ENCODE measurements around the gene CSF1. TPM values are rescaled to one million over a fixed set of nuclear protein-coding genes. Genes with fewer than 3 reads are reported as not detected.
"Not testable (repeated sequence)": the region's sequence is repeated elsewhere in the genome, so short reads cannot be mapped to it uniquely, and the experiment has no call there.

The CSF1 gene
- polyA plus RNA-seq, 4 donors = 7.5 to 9.3 (median 8.5) TPM

DNA sequence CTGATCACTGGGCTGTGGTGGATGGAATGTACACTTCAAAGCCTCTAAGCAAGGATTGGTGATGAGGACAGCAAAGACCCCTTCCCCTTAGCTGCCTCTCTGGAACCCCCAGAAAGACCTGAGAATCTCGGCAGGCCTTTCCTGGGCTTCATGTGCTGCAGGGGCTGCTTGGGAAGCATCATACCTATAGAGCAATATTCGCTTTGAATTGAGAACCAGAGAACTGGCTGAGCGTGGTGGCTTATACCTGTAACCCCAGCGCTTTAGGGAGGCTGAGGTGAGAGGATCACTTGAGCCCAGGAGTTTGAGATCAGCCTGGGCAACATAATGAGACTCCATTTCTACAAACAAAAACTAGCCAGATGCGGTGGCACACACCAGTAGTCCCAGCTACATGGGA lies 22.0 kb downstream of the CSF1 start:
- DNase-seq (ENCODE audit: low read depth in 4 of 4, low spot score in 2 of 4) = no peak

DNA sequence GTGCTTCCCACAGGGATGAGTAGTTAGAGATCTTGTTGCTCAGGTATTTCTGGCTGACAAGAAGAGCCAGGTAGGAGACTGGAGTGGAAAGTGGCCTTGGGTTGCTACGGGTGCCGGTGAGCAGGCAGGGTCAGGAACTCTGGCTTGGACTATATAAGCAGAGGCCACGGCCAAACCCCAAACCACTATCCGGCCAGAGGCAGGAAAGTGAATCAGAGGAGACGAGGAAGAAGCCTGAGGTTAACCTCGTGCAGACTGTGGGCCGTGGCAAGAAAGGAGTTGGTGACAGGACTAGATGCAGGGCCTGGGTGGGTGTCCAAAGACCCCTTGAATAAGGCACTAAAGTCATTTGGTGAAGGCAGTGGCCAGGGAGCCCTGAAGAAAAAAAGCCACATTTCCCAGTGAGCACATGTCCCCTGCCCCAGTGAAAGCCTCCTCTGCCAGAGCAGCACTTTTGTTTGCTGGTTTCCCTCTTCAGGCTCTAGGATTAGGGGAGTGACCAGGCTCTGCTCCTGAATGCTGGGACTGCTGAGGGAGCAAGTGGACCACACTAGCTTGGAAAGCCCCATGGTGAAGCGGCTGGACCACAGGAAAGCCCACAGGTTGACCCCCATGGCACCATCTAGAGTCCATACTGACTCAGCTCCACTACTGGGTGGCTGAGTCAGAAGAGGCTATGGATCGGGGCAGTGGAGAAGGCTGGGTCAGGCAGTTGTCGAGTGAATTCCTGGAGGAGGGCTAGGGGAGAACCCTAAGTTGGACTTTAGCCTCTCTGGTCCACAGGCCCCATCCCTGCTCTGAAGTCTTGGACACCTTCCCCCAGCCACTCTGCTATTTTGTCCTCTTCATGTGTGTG lies 23.4 kb downstream of the CSF1 start:
- no peak for DNase-seq (ENCODE audit: low read depth in 4 of 4, low spot score in 2 of 4)

DNA sequence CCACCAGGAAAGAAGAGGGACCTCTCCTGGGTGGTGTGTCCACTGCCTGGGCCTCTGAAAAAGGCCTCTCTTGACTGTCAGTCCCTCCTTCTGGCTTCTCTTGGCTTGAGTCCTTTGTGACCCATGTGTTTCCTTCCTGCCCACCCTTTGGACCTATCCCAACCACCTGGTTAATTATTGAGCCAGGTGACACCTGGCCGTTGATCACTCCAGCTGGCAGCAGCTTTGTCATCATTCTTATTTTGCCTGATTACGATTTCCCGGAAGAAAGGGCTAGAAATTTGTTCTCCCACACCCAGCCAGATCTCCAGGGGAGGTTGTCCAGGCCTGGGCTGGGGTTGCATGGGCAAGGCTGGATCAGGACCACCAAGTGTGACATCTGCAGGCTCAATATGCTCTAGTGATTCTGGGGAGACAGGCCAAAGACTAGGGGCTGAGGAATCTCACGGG lies 24.8 kb downstream of the CSF1 start:
- no peak for DNase-seq (ENCODE audit: low read depth in 4 of 4, low spot score in 2 of 4)

DNA sequence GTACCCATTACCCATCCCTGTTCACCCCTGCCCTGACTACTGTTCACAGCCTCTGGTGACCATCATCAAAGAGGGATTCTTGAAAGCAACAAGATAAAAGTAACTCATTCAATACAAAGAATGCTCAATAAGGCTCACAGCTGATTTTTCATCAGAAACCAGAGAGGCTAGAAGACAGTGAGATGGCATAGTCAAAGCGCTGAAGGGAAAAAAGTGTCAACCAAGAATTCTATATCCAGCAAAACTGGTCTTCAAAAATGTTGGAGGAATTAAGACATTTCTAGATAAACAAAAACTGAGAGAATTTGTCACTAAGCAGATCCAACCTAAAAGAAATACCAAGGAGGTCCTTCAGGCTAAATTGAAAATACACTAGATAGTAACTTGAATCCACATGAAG lies 27.1 kb downstream of the CSF1 start:
- DNase-seq (ENCODE audit: low read depth in 4 of 4, low spot score in 2 of 4) = no peak

DNA sequence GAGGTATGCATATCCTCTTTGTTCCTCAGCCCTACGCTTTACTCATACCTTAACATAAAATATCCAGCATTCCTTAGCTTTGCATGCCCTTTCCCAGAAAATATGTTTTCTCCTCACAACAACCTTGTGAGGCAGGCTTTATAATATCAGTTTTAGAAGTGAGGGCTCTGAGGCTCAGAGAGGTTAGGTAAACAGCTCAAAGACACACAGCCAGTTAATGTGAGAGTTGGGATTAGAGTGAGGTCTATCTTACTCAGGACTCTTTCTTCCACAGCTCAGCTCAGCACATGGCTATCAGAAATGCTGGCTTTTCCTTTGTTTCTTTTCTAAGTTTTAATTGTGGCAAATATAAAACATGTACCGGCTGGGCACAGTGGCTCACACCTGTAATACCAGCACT lies 27.9 kb downstream of the CSF1 start:
- DNase-seq (ENCODE audit: low read depth in 4 of 4, low spot score in 2 of 4) = no peak

DNA sequence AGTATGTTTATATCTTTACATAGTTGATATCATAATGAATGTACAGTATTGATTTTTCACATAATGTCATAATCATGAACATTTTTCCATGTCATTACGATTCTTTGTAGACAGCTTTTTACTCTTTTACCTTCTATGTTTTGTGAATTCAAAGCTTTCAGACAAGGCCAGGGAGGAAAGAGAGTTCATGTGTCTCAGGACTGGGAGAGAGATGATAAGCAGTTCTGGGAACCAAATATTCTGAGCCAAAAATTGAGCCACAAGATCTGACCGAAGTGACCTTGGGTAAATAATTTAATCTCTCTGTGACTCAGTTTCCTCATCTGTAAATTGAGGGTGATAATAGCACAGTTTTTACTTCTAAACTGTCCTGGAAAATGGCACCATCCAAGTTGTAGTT lies 31.8 kb downstream of the CSF1 start:
- no peak for DNase-seq (ENCODE audit: low read depth in 4 of 4, low spot score in 2 of 4)

DNA sequence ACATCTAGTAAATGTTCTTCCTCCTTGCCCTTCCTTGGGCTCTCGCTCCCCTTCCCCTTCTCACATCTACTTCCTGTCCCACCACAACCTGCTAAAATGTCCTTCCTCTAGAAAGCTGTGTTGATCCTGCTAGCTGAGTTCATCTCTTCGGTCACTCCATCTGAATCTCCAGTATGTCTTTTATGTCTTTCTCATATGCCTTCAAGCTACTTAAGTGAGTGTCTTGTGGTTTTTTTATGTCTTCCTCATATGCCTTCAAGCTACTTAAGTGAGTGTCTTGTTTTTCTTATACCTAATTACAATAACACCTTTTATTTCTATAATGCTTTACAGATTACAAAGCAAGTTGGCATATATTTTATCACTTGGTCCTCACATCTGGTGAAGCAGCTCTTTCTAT lies 33.9 kb downstream of the CSF1 start:
- DNase-seq (ENCODE audit: low read depth in 4 of 4, low spot score in 2 of 4) = no peak

DNA sequence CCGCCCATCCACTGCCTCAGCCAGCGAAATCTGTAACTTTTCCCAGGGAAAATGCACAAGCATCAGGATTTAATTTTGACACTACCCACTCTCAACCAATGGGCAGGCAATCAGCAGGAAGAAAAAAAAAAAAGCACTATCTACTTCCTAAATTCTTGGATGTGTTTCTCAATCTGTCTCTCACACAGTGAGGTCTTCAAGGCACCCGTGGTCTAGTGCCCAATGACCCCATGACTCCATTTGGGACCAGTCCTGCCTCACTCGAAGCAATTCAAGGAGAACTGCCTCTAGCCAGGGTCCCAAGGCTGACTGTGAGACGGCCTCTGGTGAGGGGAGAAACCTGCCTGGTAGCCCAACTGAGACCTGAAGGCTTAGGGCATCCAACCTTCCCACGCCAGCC lies 35.9 kb downstream of the CSF1 start:
- no peak for DNase-seq (ENCODE audit: low read depth in 4 of 4, low spot score in 2 of 4)

DNA sequence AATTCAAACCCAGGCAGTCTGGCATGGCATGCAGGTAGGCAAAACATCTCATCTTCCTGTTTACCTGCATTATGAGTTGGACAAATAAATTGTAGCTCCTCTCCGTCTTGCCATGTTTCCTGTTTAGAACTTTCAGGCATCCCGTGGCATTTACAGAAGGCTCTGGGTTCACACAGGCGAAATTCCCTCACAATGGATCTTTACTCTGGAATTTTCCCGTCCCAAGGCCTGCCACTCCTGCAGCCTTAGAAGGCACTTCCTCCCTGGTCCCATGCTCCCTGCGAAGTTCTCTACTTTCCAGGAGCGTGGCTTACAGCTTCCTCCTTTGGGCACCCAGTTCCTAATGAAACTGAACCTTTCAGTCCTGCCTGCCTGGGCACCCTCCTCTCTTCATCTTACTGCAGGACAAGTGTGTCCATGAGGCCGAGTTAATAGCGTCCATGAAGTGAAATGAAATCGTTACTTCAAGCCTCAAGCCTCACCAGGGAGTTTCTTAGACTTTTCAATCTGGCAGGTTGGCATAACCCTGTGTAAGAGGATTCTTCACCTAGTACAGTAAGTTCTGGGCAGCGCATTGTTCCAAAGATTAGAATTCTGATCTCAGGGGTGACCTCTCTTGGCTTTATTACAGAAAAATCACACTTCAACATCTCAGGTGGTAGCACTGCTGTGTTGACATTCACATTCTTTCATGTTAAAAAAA lies 37.1 kb downstream of the CSF1 start:
- no peak for DNase-seq (ENCODE audit: low read depth in 4 of 4, low spot score in 2 of 4)

DNA sequence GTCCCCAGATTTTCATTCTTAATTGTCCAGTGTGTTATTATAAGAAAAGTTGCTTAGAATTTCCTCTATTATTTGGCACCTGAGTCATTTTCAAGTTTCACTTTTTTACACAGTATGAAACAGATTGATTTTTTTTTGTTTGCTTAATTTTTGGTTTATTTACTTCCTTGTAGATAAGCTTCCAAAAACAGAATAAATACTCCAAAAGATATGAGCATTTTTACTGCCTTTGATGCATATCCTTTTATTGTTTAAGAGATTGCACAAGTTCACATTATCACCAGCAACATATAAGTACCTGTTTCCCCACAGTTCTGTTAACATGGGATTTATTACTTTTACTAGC lies 37.6 kb downstream of the CSF1 start:
- no peak for DNase-seq (ENCODE audit: low read depth in 4 of 4, low spot score in 2 of 4)

DNA sequence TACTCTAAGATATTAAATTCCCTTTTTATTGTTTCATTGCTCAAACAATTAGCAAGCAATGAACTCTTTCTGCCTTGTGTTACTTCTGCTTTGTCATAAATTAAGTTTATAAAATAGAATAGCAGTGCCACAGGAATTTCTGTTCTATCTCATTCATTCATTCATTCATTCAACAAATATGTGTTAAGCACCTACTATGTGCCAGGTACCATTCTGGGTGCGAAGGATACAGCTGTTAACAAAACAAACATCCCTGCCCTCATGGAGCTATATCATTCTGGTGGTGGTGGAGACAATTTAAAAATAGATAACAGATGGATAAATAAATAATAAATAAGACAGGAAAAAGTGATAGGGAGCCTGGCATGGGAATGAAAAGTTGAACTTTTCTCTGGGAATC lies 39.4 kb downstream of the CSF1 start:
- no peak for DNase-seq (ENCODE audit: low read depth in 4 of 4, low spot score in 2 of 4)

DNA sequence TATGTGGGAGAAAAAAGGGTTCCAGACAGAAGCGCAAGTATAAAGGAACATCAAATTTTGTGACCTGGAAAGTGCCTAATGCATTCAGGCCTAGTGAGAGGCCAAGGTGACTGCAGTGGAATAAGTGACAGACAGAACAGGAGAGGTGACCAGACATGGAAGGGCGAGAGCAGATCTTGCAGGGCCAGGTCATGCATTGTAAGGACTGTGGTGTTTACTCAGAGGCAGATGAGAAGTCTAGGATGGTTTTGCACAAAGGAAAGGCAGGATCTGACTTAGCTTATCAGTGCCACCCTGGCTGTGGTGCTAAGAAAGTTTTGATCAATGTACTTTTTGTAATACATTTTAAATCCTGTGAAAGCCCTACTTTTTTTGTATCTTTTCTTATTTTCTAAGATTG lies 39.9 kb downstream of the CSF1 start:
- no peak for DNase-seq (ENCODE audit: low read depth in 4 of 4, low spot score in 2 of 4)

DNA sequence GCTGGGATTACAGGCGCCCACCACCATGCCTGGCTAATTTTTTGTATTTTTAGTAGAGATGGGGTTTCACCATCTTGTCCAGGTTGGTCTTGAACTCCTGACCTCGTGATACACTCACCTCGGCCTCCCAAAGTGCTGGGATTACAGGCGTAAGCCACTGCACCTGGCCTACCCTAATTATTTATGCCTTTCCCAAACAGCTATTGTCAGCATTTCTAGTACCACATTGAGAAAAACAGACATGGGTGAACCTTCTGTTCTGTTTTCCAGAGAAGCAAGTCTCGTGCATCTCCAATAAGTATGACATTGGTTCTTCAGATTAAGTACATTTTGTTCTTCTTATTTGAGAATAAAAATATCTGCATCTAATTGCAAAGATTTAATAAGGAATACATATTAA lies 40.9 kb downstream of the CSF1 start:
- not testable (repeated sequence) for DNase-seq (ENCODE audit: low read depth in 4 of 4, low spot score in 2 of 4)

DNA sequence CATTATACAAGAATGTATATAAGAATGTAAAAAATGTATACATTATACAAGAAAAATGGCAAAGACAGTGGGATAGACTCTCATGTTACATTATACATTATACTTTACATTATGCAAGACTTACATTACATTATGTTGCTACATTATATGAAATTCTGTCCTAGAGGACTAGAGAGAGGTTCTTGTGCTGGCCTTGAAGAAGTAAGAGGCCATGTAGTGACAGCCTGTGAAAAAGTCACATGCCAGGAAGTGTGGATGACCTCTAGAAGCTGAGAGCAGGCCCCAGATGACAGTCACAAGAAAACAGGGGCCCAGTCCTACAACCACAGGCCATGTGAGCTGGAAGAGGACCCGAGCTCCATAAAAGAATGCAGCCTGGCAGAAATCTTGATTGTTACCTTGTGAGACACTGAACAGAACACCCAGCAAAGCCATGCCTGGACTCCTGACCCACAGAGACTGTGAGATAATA lies 43.4 kb downstream of the CSF1 start:
- DNase-seq (ENCODE audit: low read depth in 4 of 4, low spot score in 2 of 4) = no peak

DNA sequence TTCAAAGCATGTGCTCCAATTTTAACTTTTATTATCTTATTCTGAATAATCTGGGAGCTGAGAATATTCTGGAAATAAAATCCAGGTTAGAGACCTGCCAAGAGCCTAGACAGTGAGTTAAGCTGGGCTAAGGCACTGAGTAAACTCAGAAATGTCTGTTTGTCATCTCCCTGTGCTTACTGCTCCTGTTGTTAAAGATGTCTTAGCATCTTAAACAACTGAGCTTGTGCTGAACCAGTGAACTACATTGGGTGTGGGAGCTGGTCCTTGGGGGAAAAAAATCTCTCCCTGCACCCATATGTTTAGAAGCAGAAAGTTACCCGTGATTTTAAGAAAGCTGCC lies 49.0 kb downstream of the CSF1 start:
- no peak for DNase-seq (ENCODE audit: low read depth in 4 of 4, low spot score in 2 of 4)

DNA sequence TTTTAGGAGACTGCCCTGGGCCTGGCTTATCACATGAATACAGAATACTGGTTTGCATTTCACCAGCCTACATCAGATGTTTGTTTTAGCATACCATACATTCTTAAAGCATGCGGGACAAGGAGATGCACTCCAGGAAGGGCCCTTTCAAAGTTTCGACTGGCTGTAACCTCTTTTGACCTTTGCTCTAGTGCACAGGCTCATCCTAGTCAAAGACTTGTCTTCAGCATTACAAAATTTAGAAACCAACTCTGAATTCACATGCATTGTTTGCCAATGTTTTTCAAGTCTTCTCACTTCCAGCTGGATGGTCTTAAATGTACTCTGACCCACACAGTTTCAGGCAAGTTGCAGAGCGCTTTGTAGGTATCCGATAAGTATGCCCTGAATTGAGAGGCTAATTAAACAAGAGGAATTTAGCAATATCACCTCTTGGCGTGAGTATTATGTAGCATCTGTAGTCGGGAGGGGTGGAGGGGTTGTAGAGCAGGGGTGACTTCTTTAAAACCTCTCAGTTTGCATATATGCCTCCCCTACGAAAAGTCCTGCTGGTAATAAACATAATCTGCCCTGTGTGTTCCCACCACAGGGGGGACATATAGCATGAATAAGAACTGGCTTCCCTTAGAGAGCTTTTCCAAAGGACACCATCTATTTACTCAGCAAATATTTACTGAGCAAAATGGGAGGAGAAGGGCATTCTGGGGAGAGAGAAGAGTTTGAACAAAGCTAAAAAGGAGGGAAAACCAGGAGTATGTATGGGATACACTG lies 49.5 kb downstream of the CSF1 start:
- DNase-seq (ENCODE audit: low read depth in 4 of 4, low spot score in 2 of 4) = peak in 2 of 4 donors; percentile 18 to 40

DNA sequence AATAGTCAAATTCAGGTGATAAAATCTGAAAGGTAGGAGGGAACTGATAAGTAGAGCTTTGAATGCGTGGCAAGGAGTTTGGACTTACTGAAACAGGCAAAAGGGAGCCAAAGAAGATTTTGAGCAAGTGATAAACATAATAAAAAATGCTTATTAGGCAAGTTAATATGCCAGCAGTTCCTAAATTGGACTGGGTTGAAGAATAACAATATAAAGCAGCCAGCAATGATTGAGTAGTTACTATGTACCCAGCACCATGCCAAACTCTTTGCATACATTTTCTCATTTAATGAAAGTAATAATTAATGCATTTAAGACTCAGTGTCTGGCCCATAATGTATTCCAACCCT lies 50.1 kb downstream of the CSF1 start:
- DNase-seq (ENCODE audit: low read depth in 4 of 4, low spot score in 2 of 4) = no peak

DNA sequence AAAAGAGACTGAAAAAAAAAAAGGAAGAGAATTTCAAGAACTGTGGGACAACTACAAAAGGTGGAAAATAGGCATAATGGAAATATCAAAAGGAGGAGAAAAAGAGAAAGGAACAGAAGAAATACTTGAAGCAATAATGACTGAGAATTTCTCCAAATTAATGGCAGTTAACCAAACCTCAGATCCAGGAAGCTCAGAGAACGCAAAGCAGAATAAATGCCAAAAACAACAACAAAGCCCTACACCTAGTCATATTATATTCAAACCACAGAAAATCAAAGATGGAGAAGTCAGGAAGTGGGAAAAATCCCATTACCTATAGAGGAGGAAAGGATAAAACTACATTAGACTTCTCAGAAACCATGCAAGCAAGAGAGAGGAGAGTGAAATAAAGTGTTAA lies 53.2 kb downstream of the CSF1 start:
- DNase-seq (ENCODE audit: low read depth in 4 of 4, low spot score in 2 of 4) = no peak

DNA sequence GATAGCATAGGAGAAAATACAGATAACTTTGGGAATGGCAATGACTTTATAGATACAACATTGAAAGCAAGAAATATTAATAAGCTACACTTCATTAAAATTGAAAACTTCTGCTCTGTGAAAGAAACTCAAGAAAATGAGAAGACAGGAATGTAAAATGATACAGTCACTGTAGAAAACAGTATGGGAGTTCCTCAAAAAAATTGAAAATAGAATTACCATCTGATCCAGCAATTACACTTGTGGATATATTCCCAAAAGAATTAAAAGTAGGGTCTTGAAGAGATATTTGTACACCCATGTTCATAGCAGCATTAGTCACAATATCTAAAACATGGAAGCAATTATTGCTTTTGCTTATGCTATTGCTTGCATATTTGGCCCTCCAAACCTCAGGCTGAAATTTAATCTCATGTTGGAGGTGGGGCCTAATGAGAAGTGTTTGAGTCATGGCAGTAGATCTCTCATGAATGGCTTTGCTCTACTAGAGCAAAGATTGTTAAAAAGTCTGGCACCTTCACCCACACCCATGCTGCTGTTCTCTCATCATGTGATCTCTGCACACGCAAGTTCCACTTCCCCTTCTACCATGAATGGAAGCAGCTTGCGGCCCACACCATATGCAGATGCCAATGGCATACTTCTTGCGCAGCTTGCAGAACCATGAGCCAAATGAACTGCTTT lies 58.6 kb downstream of the CSF1 start:
- no peak for DNase-seq (ENCODE audit: low read depth in 4 of 4, low spot score in 2 of 4)

DNA sequence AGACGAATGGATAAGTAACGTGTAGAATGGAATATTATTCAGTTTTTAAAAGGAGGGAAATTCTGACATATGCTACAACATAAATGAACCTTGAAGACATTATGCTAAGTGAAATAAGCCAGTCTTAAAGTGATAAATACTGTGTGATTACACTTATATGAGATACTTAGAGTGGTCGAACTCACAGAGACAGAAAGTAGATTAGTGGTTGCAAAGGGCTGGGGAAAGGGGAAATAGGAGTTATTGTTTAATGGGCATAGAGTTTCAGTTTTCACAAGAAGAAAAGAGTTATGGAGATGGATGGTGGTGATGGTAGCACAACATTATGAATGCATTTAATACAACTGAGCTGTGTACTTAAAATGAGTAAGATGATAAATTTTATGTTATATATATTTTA lies 59.3 kb downstream of the CSF1 start:
- no peak for DNase-seq (ENCODE audit: low read depth in 4 of 4, low spot score in 2 of 4)

DNA sequence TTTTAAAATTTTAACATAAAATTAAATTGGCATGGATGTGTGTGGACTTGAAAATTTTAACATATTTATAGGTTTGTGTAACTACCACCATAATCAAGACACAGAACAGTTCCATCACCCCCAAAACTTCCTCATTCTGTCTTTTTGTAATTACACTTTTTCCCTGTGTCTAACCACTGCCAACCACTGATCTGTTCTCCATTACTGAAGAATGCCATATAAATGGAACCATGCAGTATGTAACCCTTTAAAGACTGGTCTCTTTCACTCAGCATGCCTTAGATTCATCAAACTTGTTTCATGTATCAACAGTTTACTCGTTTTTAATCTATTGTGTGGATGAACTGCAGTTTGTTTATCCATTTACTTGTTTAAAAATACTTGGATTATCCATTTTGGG lies 60.9 kb downstream of the CSF1 start:
- DNase-seq (ENCODE audit: low read depth in 4 of 4, low spot score in 2 of 4) = no peak

Data from left renal cortex interstitium (tissue), 4 donors.